ENCODE measurements around the gene DNAJC12.
"Not testable (repeated sequence)": the region's sequence is repeated elsewhere in the genome, so short reads cannot be mapped to it uniquely, and the experiment has no call there.

Gene DNAJC12

GRCh38 chr10:67763499-67764011 lies 74.4 kb downstream of the DNAJC12 start:
- DNase-seq (ENCODE audit: low read depth), result peak; percentile 70

GRCh38 chr10:67762567-67762966 lies 75.4 kb downstream of the DNAJC12 start:
- DNase-seq (ENCODE audit: low read depth), result not testable (repeated sequence)

- DNase-seq (ENCODE audit: low read depth), result no peak
Observed at GRCh38 chr10:67760272-67760671, 77.7 kb downstream of the DNAJC12 start.
